Spleen (tissue), 11 donors: Measurements from ENCODE around the gene ZC3H7B. TPM values are rescaled to one million over a fixed set of nuclear protein-coding genes. Genes with fewer than 3 reads are reported as not detected.

ENCODE experiments used
- DNase-seq: peaks from one replicate; pipeline ENCODE4 v3.0.0-alpha.2; 2020
- H3K27ac ChIP-seq, 8 donors: fragments of 200-600 bp; sonication (generic) in 7 of 8; 1 replicate in 4 of 8; 2 replicates in 4 of 8; pipeline versions ENCODE4 v1.5.0 to v1.8.0; 2016 to 2021; ENCODE audit warnings: inconsistent platforms in 4 of 8, mild to moderate bottlenecking in 4 of 8, moderate library complexity in 1 of 8
- H3K27me3 ChIP-seq, 7 donors: fragments of 200-600 bp; sonication (generic) in 6 of 7; replicated peaks in 1 of 7; 1 replicate in 4 of 7; 2 replicates in 3 of 7; pipeline versions ENCODE4 v1.5.0 to v1.8.0; 2016 to 2021; ENCODE audit warnings: inconsistent platforms in 3 of 7, mild to moderate bottlenecking in 1 of 7
- H3K36me3 ChIP-seq, 6 donors: fragments of 200-600 bp; sonication (generic) in 5 of 6; 1 replicate in 4 of 6; 2 replicates in 2 of 6; pipeline versions ENCODE4 v1.5.0 to v1.8.0; 2016 to 2021; ENCODE audit warnings: inconsistent platforms in 2 of 6
- H3K4me1 ChIP-seq, 6 donors: fragments of 200-600 bp; sonication (generic) in 5 of 6; 1 replicate in 3 of 6; 2 replicates in 3 of 6; pipeline versions ENCODE4 v1.5.0 to v1.8.0; 2016 to 2021; ENCODE audit warnings: inconsistent platforms in 3 of 6
- H3K4me3 ChIP-seq, 8 donors: fragments of 200-600 bp; sonication (generic) in 7 of 8; 1 replicate in 4 of 8; 2 replicates in 4 of 8; pipeline versions ENCODE4 v1.5.0 to v1.8.0; 2016 to 2021; ENCODE audit warnings: inconsistent platforms in 4 of 8, mild to moderate bottlenecking in 4 of 8, moderate library complexity in 2 of 8
- H3K9me3 ChIP-seq, 8 donors: fragments of 200-600 bp; sonication (generic) in 7 of 8; 1 replicate in 4 of 8; 2 replicates in 4 of 8; pipeline versions ENCODE4 v1.5.0 to v1.8.0; 2016 to 2021; ENCODE audit warnings: inconsistent platforms in 4 of 8
- CTCF ChIP-seq, 11 experiments: fragments of 200-600 bp in 7 of 11; fragments of 450-650 bp in 4 of 11; sonication (generic) in 4 of 11; IDR thresholded peaks in 8 of 11; conservative IDR thresholded peaks in 3 of 11; 1 replicate in 7 of 11; 2 replicates in 4 of 11; pipeline versions ENCODE4 v1.4.0 to v1.8.0; 2016 to 2021; ENCODE audit warnings: antibody characterized with exemption in 11 of 11, inconsistent platforms in 4 of 11, mild to moderate bottlenecking in 1 of 11
- POLR2A ChIP-seq, 3 donors: fragments of 450-650 bp; IDR thresholded peaks; one replicate each; pipeline ENCODE4 v1.5.1; 2017; ENCODE audit warnings: antibody characterized with exemption in 3 of 3, mild to moderate bottlenecking in 1 of 3
- POLR2AphosphoS5 ChIP-seq, 3 donors: sonication (generic); formaldehyde crosslinking; IDR thresholded peaks; one replicate each; pipeline ENCODE4 v1.5.1; 2017; ENCODE audit warnings: antibody characterized with exemption in 3 of 3
- WGBS, 5 donors: extraction: QIAGEN DNeasy Blood & Tissue Kit in 3 of 5; methylation state at CpG; one replicate each; pipeline versions ENCODE4 v1.1.5 to v1.1.7; 2013 to 2018; 5-methylcytosine and 5-hydroxymethylcytosine counted together
- intact Hi-C: fragments of 100-400 bp; cut with DNase I; formaldehyde crosslinking; loops from one replicate; pipeline ENCODE4 v1.15.0; 2023; ENCODE audit warnings: low total_unique reads
- polyA plus RNA-seq, 3 donors: library from polyadenylated mRNA; stranded (reverse); fragments of 200-250 nt; gene quantifications; one replicate each; pipeline ENCODE4 v1.2.1, GENCODE V29; 2013
- total RNA-seq, 7 donors: library from RNA; depleted of rRNA in 3 of 7; stranded (reverse); fragments of >200 nt in 3 of 7; fragmentation: NEBNext Ultra II Directional in 4 of 7; extraction: Animal tissue kit (Norgen Biotek cat#: 25700) in 4 of 7; gene quantifications; one replicate each; pipeline versions ENCODE4 v1.1.0 to v1.2.1, GENCODE V29; 2016 to 2021
- donor health status: healthy with polysubstance abuse.
- donor health status: DM: no; HTN: no; CAD: no; lungs with moderate emphysema.
- donor health status: DM: no; HTN: no; CAD: no.
- donor health status: Bipolar disorder and iron deficiency.
- donor health status: healthy.
- donor health status: DM: no; HTN: no; CAD: no.
- donor health status: DM: yes; HTN: yes; CAD: no.

ZC3H7B gene
- total and polyA plus RNA-seq, 10 donors: 10.5 to 59.1 (median 46.9) TPM

GRCh38 chr22:41365425-41365824 is 64.1 kb downstream of the ZC3H7B start:
- intact Hi-C loops: no loop called here
- Histone ChIP-seq H3K27me3 (peaks cover 0 to 13% (median 0%) of the 10 kb centered on the region in 7 donors), H3K9me3 (no peaks in the 10 kb centered on the region), H3K27ac (no peak overlapping the region), H3K4me1 (peaks cover 7 to 29% (median 19%) of the 10 kb centered on the region in 6 donors), H3K36me3 (no peaks in the 10 kb centered on the region), H3K4me3 (no peak overlapping the region)
- 85 to 93% (median 91%) methylated on average over 5 of the region's 5 CpGs for WGBS, 5 donors
- no peak for TF ChIP-seq POLR2AphosphoS5 (IDR thresholded peaks at IDR 0.05)
- no peak for TF ChIP-seq CTCF (IDR thresholded peaks at IDR 0.05 in 8 of 11, conservative IDR thresholded peaks at IDR 0.05 in 3 of 11)
- TF ChIP-seq POLR2A (IDR thresholded peaks at IDR 0.05): no peak
- DNase-seq: no peak

- Histone ChIP-seq H3K36me3 (no peaks in the 10 kb centered on the region), H3K27me3 (peaks cover 0 to 13% (median 0%) of the 10 kb centered on the region in 7 donors), H3K9me3 (no peaks in the 10 kb centered on the region), H3K4me1 (peaks cover 7 to 30% (median 20%) of the 10 kb centered on the region in 6 donors), H3K4me3 (peak overlapping the region in 6 of 8 donors; percentile 14 to 64 (median 38)), H3K27ac (peak overlapping the region in 4 of 8 donors; percentile 56 to 70 (median 60))
- intact Hi-C loops: no loop called here
- TF ChIP-seq POLR2A (IDR thresholded peaks at IDR 0.05) (no peak), POLR2AphosphoS5 (IDR thresholded peaks at IDR 0.05) (no peak), CTCF (IDR thresholded peaks at IDR 0.05 in 8 of 11, conservative IDR thresholded peaks at IDR 0.05 in 3 of 11) (no peak)
- DNase-seq: no peak
- WGBS, 5 donors: 65 to 70% (median 67%) methylated on average over 15 to 17 of the region's 17 CpGs
Measured at GRCh38 chr22:41366323-41367029, 65.2 kb downstream of the ZC3H7B start.

- no peaks in the 10 kb centered on the region for H3K9me3 ChIP-seq
- TF ChIP-seq POLR2AphosphoS5 (IDR thresholded peaks at IDR 0.05) (peak; percentile 84 to 94 (median 89)), POLR2A (IDR thresholded peaks at IDR 0.05) (no peak), CTCF (IDR thresholded peaks at IDR 0.05 in 8 of 11, conservative IDR thresholded peaks at IDR 0.05 in 3 of 11) (peak in 5 of 11 experiments; percentile 15 to 43 (median 23))
- intact Hi-C loops: no loop called here
- H3K4me1 ChIP-seq: peaks cover 7 to 30% (median 20%) of the 10 kb centered on the region in 6 donors
- H3K4me3 ChIP-seq: peak overlapping the region; percentile 15 to 64 (median 38)
- peak; percentile 92 for DNase-seq
- peaks cover 0 to 13% (median 0%) of the 10 kb centered on the region in 7 donors for H3K27me3 ChIP-seq
- WGBS, 5 donors: 7 to 28% (median 9%) methylated on average over 5 to 21 of the region's 21 CpGs
- no peaks in the 10 kb centered on the region for H3K36me3 ChIP-seq
- peak overlapping the region in 6 of 8 donors; percentile 20 to 70 (median 59) for H3K27ac ChIP-seq
Measured at GRCh38 chr22:41367039-41367679, 65.8 kb downstream of the ZC3H7B start.
